OCI-LY7 (cell line): ENCODE results near the gene SNX14. TPM values are rescaled to one million over a fixed set of nuclear protein-coding genes. Genes with fewer than 3 reads are reported as not detected.

Experiments used
- BruUV-seq: library from RNA; stranded (reverse); fragments of 400-500 nt; replicated peaks from 2 replicates; lab custom pipeline; 2021; lab: Mats Ljungman, UMichigan
- CTCF ChIA-PET: fragments of 300-600 bp; sonication (Branson Sonifier 250); formaldehyde crosslinking; loops from one replicate; lab custom pipeline; 2022; ENCODE audit warnings: antibody characterized with exemption; ENCODE audit not compliant: unreplicated experiment; lab: Charles Lee
- POLR2A ChIA-PET: fragments of 300-600 bp; sonication (Branson Sonifier 250); formaldehyde crosslinking; loops from one replicate; lab custom pipeline; 2022; ENCODE audit warnings: antibody characterized with exemption; lab: Charles Lee
- DNase-seq: peaks from one replicate; pipeline ENCODE4 v3.0.0-alpha.2; 2015; ENCODE audit warnings: low spot score
- H2AFZ ChIP-seq: fragments of 200-600 bp; sonication (generic), shearing (Covaris generic); 2 replicates; pipeline ENCODE4 v1.6.1; 2014; ENCODE audit warnings: mild to moderate bottlenecking, antibody characterized with exemption, low read length, moderate library complexity
- H3K27ac ChIP-seq: fragments of 200-600 bp; sonication (generic); 2 replicates; pipeline ENCODE4 v1.5.1; 2014; ENCODE audit warnings: mixed run types, low read depth, mild to moderate bottlenecking, moderate library complexity, low read length, inconsistent platforms; ENCODE audit not compliant: poor library complexity, severe bottlenecking
- H3K36me3 ChIP-seq: fragments of 200-600 bp; sonication (generic); 2 replicates; pipeline ENCODE4 v1.6.1; 2014; ENCODE audit warnings: mild to moderate bottlenecking, antibody characterized with exemption, low read length, moderate library complexity, mixed read lengths; ENCODE audit not compliant: insufficient read depth
- H3K4me1 ChIP-seq: fragments of 200-600 bp; sonication (generic); 2 replicates; pipeline ENCODE4 v1.5.1; 2014; ENCODE audit warnings: mild to moderate bottlenecking, low read length; ENCODE audit not compliant: insufficient read depth, poor library complexity, severe bottlenecking
- H3K4me2 ChIP-seq: fragments of 200-600 bp; sonication (generic); 2 replicates; pipeline ENCODE4 v1.6.1; 2014; ENCODE audit warnings: mild to moderate bottlenecking, low read length
- H3K4me3 ChIP-seq: fragments of 200-600 bp; sonication (generic); 2 replicates; pipeline ENCODE4 v1.5.1; 2014; ENCODE audit warnings: mild to moderate bottlenecking, low read depth, low read length; ENCODE audit not compliant: poor library complexity, severe bottlenecking
- H3K79me2 ChIP-seq: fragments of 200-600 bp; sonication (generic); 2 replicates; pipeline ENCODE4 v1.6.1; 2016; ENCODE audit warnings: low read depth, mild to moderate bottlenecking, low read length, moderate library complexity, mixed read lengths; ENCODE audit not compliant: insufficient read depth
- H3K9me2 ChIP-seq: fragments of 200-600 bp; sonication (generic); 2 replicates; pipeline ENCODE4 v1.6.1; 2016; ENCODE audit warnings: mild to moderate bottlenecking, low read length, mixed read lengths; ENCODE audit not compliant: insufficient read depth
- H3K9me3 ChIP-seq: fragments of 200-600 bp; sonication (generic); 2 replicates; pipeline ENCODE4 v1.6.1; 2014; ENCODE audit warnings: mild to moderate bottlenecking, mixed run types, low read length, mixed read lengths
- H4K20me1 ChIP-seq: fragments of 200-600 bp; sonication (generic); 2 replicates; pipeline ENCODE4 v1.6.1; 2014; ENCODE audit warnings: mild to moderate bottlenecking, antibody characterized with exemption, low read length, moderate library complexity, mixed read lengths; ENCODE audit not compliant: insufficient read depth
- EZH2phosphoT487 ChIP-seq: fragments of 200-600 bp; sonication (generic); IDR thresholded peaks from 2 replicates; pipeline ENCODE4 v1.6.1; 2018; ENCODE audit warnings: low read depth, borderline replicate concordance, mild to moderate bottlenecking, mixed run types, antibody characterized with exemption, low read length, moderate library complexity, mixed read lengths
- intact Hi-C: fragments of 100-400 bp; cut with micrococcal nuclease; formaldehyde crosslinking; loops from one replicate; pipeline ENCODE4 v1.10.0; 2022; ENCODE audit not compliant: unreplicated experiment
- total RNA-seq, 2 experiments: library from RNA; depleted of rRNA in 1 of 2; stranded (reverse); fragments of >200 nt in 1 of 2; shearing (Covaris generic) in 1 of 2; gene quantifications; 2 replicates each; pipeline ENCODE4 v1.2.3, GENCODE V29; 2014 to 2022
- TF ChIP-seq, protein P1 (sequence below): fragments of 200-600 bp; sonication (generic); conservative IDR thresholded peaks from 2 replicates; pipeline ENCODE4 v1.5.1; 2014; ENCODE audit warnings: mild to moderate bottlenecking, antibody characterized with exemption, low read length, moderate library complexity, mixed read lengths

Gene SNX14
- total RNA-seq, 2 experiments from 2014 or later, result 73.4 to 75.3 TPM

DNA sequence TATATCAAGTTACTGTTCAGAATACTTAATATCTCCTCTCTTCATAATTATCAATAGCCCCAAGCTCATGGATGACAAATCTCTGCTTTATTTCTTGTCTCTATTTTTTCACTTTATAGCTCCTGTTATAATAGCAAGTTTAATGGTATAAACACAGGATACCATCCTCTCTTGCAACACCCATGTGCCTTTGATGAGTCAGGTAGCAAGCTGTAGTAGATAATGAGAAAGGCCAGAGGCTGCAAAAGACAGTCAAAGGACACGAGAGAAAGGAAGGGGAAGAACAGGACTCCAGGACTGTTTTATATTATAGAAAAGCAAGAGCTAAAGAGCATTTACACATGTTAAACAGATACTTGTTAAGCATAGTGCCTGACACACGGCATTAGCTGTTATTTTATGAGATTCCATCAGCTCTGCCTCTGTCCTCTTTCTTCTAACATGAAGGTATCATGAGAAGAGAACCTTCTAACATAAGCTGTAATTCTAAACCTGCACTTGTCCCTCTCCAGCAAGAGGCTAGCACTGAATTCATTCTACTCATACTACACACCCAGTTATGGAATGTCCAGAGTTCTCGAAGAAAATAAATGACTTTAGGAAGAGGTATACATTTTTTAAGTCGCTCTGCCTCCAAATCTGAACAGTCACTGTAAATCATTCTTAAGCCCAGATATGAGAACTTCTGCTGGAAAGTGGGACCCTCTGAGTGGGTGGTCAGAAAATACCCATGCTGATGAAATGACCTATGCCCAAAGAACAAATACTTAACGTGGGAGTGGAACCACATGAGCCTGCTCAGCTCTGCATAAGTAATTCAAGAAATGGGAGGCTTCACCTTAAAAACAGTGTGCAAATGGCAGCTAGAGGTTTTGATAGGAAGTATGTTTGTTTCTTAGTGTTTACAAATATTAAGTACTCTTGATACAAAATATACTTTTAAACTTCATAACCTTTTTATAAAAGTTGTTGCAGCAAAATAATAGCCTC lies 98.8 kb downstream of the SNX14 start:
- Histone ChIP-seq H3K4me3 (no peak overlapping the region), H3K4me2 (no peak overlapping the region), H3K9me3 (no peaks in the 10 kb centered on the region), H3K79me2 (no peaks in the 10 kb centered on the region), H3K4me1 (no peaks in the 10 kb centered on the region), H3K27ac (no peak overlapping the region), H2AFZ (no peak overlapping the region), H3K36me3 (no peaks in the 10 kb centered on the region), H4K20me1 (no peaks in the 10 kb centered on the region), H3K9me2 (no peaks in the 10 kb centered on the region; the same call in 1 of the 2 replicates)
- CTCF ChIA-PET, result no interaction called here
- intact Hi-C loops, result no loop called here
- TF ChIP-seq, protein P1, sequence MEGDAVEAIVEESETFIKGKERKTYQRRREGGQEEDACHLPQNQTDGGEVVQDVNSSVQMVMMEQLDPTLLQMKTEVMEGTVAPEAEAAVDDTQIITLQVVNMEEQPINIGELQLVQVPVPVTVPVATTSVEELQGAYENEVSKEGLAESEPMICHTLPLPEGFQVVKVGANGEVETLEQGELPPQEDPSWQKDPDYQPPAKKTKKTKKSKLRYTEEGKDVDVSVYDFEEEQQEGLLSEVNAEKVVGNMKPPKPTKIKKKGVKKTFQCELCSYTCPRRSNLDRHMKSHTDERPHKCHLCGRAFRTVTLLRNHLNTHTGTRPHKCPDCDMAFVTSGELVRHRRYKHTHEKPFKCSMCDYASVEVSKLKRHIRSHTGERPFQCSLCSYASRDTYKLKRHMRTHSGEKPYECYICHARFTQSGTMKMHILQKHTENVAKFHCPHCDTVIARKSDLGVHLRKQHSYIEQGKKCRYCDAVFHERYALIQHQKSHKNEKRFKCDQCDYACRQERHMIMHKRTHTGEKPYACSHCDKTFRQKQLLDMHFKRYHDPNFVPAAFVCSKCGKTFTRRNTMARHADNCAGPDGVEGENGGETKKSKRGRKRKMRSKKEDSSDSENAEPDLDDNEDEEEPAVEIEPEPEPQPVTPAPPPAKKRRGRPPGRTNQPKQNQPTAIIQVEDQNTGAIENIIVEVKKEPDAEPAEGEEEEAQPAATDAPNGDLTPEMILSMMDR, result no peak
- TF ChIP-seq EZH2phosphoT487, result no peak
- POLR2A ChIA-PET, result interaction anchor here (0.8 to 1.1 kb wide), 3 partner anchors 22 to 66 kb away, joined by 3 read pairs; no protein-coding TSS in a partner anchor
- DNase-seq, result no peak
- BruUV-seq, result no TSS peak

DNA sequence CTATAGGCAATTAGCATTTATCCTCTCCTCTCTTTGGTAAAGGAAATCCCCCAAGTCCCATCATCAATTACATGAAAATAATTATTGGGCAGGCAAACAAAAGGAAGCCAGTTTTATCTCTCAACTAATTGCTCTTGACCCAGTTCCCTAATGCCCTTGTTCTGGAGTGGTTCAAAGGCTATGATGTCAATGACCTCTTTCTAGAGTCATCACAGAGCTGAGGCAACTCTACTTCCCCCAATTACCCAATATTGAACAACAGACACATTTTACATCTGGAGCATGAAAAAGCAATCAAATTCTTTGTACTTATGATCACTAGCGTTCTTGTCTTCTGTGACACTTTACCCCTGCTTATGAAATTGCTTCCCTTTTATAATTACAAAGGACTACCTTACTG lies 100.3 kb downstream of the SNX14 start:
- Histone ChIP-seq H3K4me3 (no peak overlapping the region), H3K27ac (no peak overlapping the region), H4K20me1 (no peaks in the 10 kb centered on the region), H3K9me2 (no peaks in the 10 kb centered on the region), H3K9me3 (no peaks in the 10 kb centered on the region), H3K4me2 (no peak overlapping the region), H3K4me1 (no peaks in the 10 kb centered on the region), H2AFZ (no peak overlapping the region), H3K36me3 (no peaks in the 10 kb centered on the region), H3K79me2 (no peaks in the 10 kb centered on the region)
- no peak for DNase-seq
- TF ChIP-seq, protein P1, result no peak
- TF ChIP-seq EZH2phosphoT487, result no peak
- ChIA-PET CTCF (interaction anchor here (1.2 kb wide), 1 partner anchor 11 kb away, joined by 3 read pairs; no protein-coding TSS in a partner anchor), POLR2A (interaction anchor here (0.6 to 1.1 kb wide), 3 partner anchors 14 to 46 kb away, joined by 3 to 5 read pairs (median 3); no protein-coding TSS in a partner anchor)
- BruUV-seq, result no TSS peak
- intact Hi-C loops, result no loop called here
